ENCODE data around the gene PLXNB2. TPM values are rescaled to one million over a fixed set of nuclear protein-coding genes. Genes with fewer than 3 reads are reported as not detected.

PLXNB2 gene
- total RNA-seq, 1 experiment from 2014 or later, result 236 TPM

DNA sequence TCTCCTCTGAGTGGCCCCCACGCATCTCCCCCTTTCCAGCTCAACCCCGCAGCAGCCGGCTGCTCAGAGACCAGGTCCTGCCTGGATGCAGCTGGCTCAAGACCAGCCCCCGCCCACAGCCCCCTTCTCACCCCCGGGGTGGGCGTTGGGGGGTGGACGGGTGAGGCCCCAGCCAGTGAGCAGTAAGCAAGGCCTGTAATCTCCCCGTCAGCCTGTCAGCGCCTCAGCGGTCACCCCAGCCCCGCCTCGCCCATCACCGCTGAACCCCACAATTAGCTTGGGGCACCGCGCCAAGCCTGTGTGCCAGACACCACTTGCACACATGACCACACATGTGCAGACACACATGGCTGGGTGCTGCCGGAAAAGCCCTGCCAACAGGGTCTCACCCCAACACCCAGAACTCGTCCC is 5.9 kb downstream of the PLXNB2 start (continued):
- TF ChIP-seq, protein P1, sequence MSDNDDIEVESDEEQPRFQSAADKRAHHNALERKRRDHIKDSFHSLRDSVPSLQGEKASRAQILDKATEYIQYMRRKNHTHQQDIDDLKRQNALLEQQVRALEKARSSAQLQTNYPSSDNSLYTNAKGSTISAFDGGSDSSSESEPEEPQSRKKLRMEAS (IDR thresholded peaks at IDR 0.05), result no peak
- TF ChIP-seq SRF (IDR thresholded peaks at IDR 0.05; ENCODE audit: low read depth), result no peak
- TF ChIP-seq, protein P2, sequence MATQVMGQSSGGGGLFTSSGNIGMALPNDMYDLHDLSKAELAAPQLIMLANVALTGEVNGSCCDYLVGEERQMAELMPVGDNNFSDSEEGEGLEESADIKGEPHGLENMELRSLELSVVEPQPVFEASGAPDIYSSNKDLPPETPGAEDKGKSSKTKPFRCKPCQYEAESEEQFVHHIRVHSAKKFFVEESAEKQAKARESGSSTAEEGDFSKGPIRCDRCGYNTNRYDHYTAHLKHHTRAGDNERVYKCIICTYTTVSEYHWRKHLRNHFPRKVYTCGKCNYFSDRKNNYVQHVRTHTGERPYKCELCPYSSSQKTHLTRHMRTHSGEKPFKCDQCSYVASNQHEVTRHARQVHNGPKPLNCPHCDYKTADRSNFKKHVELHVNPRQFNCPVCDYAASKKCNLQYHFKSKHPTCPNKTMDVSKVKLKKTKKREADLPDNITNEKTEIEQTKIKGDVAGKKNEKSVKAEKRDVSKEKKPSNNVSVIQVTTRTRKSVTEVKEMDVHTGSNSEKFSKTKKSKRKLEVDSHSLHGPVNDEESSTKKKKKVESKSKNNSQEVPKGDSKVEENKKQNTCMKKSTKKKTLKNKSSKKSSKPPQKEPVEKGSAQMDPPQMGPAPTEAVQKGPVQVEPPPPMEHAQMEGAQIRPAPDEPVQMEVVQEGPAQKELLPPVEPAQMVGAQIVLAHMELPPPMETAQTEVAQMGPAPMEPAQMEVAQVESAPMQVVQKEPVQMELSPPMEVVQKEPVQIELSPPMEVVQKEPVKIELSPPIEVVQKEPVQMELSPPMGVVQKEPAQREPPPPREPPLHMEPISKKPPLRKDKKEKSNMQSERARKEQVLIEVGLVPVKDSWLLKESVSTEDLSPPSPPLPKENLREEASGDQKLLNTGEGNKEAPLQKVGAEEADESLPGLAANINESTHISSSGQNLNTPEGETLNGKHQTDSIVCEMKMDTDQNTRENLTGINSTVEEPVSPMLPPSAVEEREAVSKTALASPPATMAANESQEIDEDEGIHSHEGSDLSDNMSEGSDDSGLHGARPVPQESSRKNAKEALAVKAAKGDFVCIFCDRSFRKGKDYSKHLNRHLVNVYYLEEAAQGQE (IDR thresholded peaks at IDR 0.05; ENCODE audit: low read depth), result no peak

DNA sequence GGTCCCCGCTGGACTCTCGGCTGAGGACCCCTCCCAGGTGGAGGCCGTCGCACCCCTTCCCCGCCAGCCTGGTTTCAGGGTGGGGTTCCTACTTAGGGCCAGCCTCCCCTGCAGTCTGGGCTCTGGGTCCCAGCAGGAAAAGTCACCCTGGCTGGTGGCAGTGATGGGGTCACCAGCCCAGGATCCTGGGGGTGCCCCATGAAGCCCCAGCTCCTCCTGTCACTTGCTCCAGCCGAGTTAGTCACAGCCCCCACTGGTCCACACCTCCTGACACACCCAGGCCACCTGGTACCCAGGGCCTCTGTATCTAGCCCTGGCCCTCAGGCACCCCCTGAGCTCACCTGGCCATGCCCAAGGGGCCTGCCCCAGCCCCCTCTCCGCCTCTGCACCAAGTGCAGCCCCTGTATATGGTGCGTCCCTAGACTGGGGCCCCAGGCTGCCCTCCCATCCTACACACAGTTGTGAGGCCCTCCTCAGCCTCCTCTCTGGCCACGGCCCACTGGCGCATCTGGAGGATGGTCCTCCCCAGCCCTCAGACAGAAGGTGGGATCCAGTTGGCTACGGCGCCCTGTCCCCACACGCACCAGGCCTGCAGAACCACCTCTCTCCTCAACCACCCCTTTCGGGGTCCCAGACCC is 6.7 kb downstream of the PLXNB2 start:
- ChIA-PET POLR2A (no interaction called here), CTCF (interaction anchor here (1.6 kb wide), 1 partner anchor 41 kb away, joined by 5 read pairs; no protein-coding TSS in a partner anchor), RAD21 (ENCODE audit: low non-redundant PET in 1 of 2, low total read pairs in 2 of 2, uncharacterized antibody in 2 of 2, unreplicated experiment in 2 of 2) (interaction anchor here in 1 of 2 experiments (0.7 kb wide), 1 partner anchor 25 kb away, joined by 3 read pairs; no protein-coding TSS in a partner anchor)
- Histone ChIP-seq H3K9me2 (ENCODE audit: insufficient read depth) (no peaks in the 10 kb centered on the region), H3K79me2 (ENCODE audit: insufficient read depth, low read length) (peaks cover 99% of the 10 kb centered on the region), H3K4me3 (replicated peaks in 1 of 2; ENCODE audit: low read depth in 1 of 2, low read length in 2 of 2) (peak overlapping the region; percentile 46 to 64), H3K27ac (ENCODE audit: low read depth, low read length) (peak overlapping the region; percentile 95), H2AFZ (ENCODE audit: low read depth, low read length, poor library complexity, severe bottlenecking) (no peak overlapping the region), H4K20me1 (ENCODE audit: insufficient read depth) (no peaks in the 10 kb centered on the region), H3K9ac (ENCODE audit: low read length) (peak overlapping the region; percentile 80), H3K9me3 (ENCODE audit: control insufficient read depth in 1 of 2, insufficient read depth in 1 of 2, low read depth in 1 of 2, low read length in 2 of 2) (no peaks in the 10 kb centered on the region), H3K4me1 (ENCODE audit: control insufficient read depth in 1 of 2, insufficient read depth in 2 of 2, low read length in 2 of 2) (peaks cover 73 to 99% of the 10 kb centered on the region in 2 experiments), H3K36me3 (ENCODE audit: control insufficient read depth in 1 of 2, insufficient read depth in 2 of 2, low read length in 2 of 2) (0 out of 4 replicates have a peak, but pooled peaks cover 0 to 2% of the 10 kb centered on the region in 2 experiments), H3K27me3 (ENCODE audit: insufficient read depth, low read length) (no peaks in the 10 kb centered on the region), H3K4me2 (ENCODE audit: low read length) (peak overlapping the region; percentile 98)
- BruUV-seq (replicated peaks), result no TSS peak
- intact Hi-C loops (cut with micrococcal nuclease), result no loop called here
- ATAC-seq (no peak), DNase-seq (ENCODE audit: low read depth, low spot score) (no peak)
- TF ChIP-seq EZH2 (IDR thresholded peaks at IDR 0.05) (no peak), CBX3 (IDR thresholded peaks at IDR 0.05; ENCODE audit: low read depth) (no peak), ZNF274 (IDR thresholded peaks at IDR 0.05; ENCODE audit: low read depth, low read length) (no peak), ELF1 (IDR thresholded peaks at IDR 0.05; ENCODE audit: borderline replicate concordance, low read depth) (no peak), ZFX (IDR thresholded peaks at IDR 0.05) (no peak), FOSL1 (IDR thresholded peaks at IDR 0.05; ENCODE audit: low read depth) (no peak), EGR1 (IDR thresholded peaks at IDR 0.05; ENCODE audit: low read depth) (no peak), YY1 (IDR thresholded peaks at IDR 0.05; ENCODE audit: extremely low read depth, insufficient replicate concordance, low read depth, low read length) (no peak), CEBPB (IDR thresholded peaks at IDR 0.05; ENCODE audit: low read depth) (no peak), TCF7L2 (IDR thresholded peaks at IDR 0.05; ENCODE audit: borderline replicate concordance, extremely low read depth, insufficient read depth, insufficient read length) (no peak), POLR2AphosphoS5 (IDR thresholded peaks at IDR 0.05; ENCODE audit: low read depth, low read length) (no peak), EZH2phosphoT487 (IDR thresholded peaks at IDR 0.05; ENCODE audit: borderline replicate concordance) (no peak), SIN3A (IDR thresholded peaks at IDR 0.05; ENCODE audit: low read depth) (no peak)
- TF ChIP-seq, protein P1 (IDR thresholded peaks at IDR 0.05), result no peak
